ENCODE measurements around the gene ABCG8. TPM values are rescaled to one million over a fixed set of nuclear protein-coding genes. Genes with fewer than 3 reads are reported as not detected.

ABCG8 gene
- polyA plus RNA-seq, 1 donor (not counting 4 experiments of a cell fraction or from before 2014, with no cell fraction given) = not detected

GRCh38 chr2:43794956-43795355 lies 43.8 kb upstream of the ABCG8 start:
- H3K4me3 ChIP-seq (ENCODE audit: control insufficient read depth in 2 of 3, extremely low read depth in 1 of 3, insufficient read depth in 2 of 3, low read depth in 1 of 3, low read length in 3 of 3) = no peak overlapping the region
- no peaks in the 10 kb centered on the region for H3K9me1 ChIP-seq (ENCODE audit: control insufficient read depth, extremely low read depth, insufficient read depth, low read length)
- no peaks in the 10 kb centered on the region for H3K9me3 ChIP-seq (ENCODE audit: control insufficient read depth, low read depth, low read length)
- TF ChIP-seq, protein P1, sequence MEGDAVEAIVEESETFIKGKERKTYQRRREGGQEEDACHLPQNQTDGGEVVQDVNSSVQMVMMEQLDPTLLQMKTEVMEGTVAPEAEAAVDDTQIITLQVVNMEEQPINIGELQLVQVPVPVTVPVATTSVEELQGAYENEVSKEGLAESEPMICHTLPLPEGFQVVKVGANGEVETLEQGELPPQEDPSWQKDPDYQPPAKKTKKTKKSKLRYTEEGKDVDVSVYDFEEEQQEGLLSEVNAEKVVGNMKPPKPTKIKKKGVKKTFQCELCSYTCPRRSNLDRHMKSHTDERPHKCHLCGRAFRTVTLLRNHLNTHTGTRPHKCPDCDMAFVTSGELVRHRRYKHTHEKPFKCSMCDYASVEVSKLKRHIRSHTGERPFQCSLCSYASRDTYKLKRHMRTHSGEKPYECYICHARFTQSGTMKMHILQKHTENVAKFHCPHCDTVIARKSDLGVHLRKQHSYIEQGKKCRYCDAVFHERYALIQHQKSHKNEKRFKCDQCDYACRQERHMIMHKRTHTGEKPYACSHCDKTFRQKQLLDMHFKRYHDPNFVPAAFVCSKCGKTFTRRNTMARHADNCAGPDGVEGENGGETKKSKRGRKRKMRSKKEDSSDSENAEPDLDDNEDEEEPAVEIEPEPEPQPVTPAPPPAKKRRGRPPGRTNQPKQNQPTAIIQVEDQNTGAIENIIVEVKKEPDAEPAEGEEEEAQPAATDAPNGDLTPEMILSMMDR (optimal IDR thresholded peaks at IDR 0.05 in 1 of 3, IDR thresholded peaks at IDR 0.05 in 1 of 3, conservative IDR thresholded peaks at IDR 0.05 in 1 of 3; ENCODE audit: extremely low read depth in 1 of 3, insufficient read depth in 2 of 3, low read length in 3 of 3) = no peak
- TF ChIP-seq EZH2 (IDR thresholded peaks at IDR 0.05; ENCODE audit: low read length) = no peak
- no peak overlapping the region for H3K27ac ChIP-seq (ENCODE audit: control insufficient read depth, insufficient read depth, low read length)
- H4K20me1 ChIP-seq (ENCODE audit: control insufficient read depth, extremely low read depth, insufficient read depth, low read length) = no peaks in the 10 kb centered on the region
- H3K9ac ChIP-seq (ENCODE audit: control insufficient read depth, extremely low read depth, insufficient read depth, low read length) = no peak overlapping the region
- no peaks in the 10 kb centered on the region for H3K27me3 ChIP-seq (ENCODE audit: control insufficient read depth, extremely low read depth, insufficient read depth, low read length)
- no peak overlapping the region for H3K4me2 ChIP-seq (ENCODE audit: control insufficient read depth, extremely low read depth, insufficient read depth, low read depth, low read length)
- no peaks in the 10 kb centered on the region for H3K79me2 ChIP-seq (ENCODE audit: control insufficient read depth, insufficient read depth, low read length)
- H2AFZ ChIP-seq (ENCODE audit: control insufficient read depth, low read length) = no peak overlapping the region
- DNase-seq (ENCODE audit: low read depth, low spot score) (no peak), FAIRE-seq (no peak)
- H3K4me1 ChIP-seq (ENCODE audit: control insufficient read depth, extremely low read depth, insufficient read depth, low read length) = no peaks in the 10 kb centered on the region
- peaks cover 0 to 9% of the 10 kb centered on the region in 2 experiments for H3K36me3 ChIP-seq (ENCODE audit: control insufficient read depth in 2 of 2, extremely low read depth in 1 of 2, insufficient read depth in 2 of 2, low read length in 2 of 2)
- dilution Hi-C loops (cut with MboI; ENCODE audit: extremely low pct_ligation_motif_present, low sequenced_read_pairs) = no loop called here

GRCh38 chr2:43796206-43796605 lies 42.6 kb upstream of the ABCG8 start:
- no peaks in the 10 kb centered on the region for H3K79me2 ChIP-seq (ENCODE audit: control insufficient read depth, insufficient read depth, low read length)
- H3K9me3 ChIP-seq (ENCODE audit: control insufficient read depth, low read depth, low read length) = no peaks in the 10 kb centered on the region
- peaks cover 0 to 7% of the 10 kb centered on the region in 2 experiments for H3K36me3 ChIP-seq (ENCODE audit: control insufficient read depth in 2 of 2, extremely low read depth in 1 of 2, insufficient read depth in 2 of 2, low read length in 2 of 2)
- H3K4me1 ChIP-seq (ENCODE audit: control insufficient read depth, extremely low read depth, insufficient read depth, low read length) = no peaks in the 10 kb centered on the region
- DNase-seq (ENCODE audit: low read depth, low spot score) (no peak), FAIRE-seq (no peak)
- no peak overlapping the region for H3K4me2 ChIP-seq (ENCODE audit: control insufficient read depth, extremely low read depth, insufficient read depth, low read depth, low read length)
- H2AFZ ChIP-seq (ENCODE audit: control insufficient read depth, low read length) = no peak overlapping the region
- H3K9me1 ChIP-seq (ENCODE audit: control insufficient read depth, extremely low read depth, insufficient read depth, low read length) = no peaks in the 10 kb centered on the region
- no peaks in the 10 kb centered on the region for H3K27me3 ChIP-seq (ENCODE audit: control insufficient read depth, extremely low read depth, insufficient read depth, low read length)
- H3K27ac ChIP-seq (ENCODE audit: control insufficient read depth, insufficient read depth, low read length) = no peak overlapping the region
- H3K4me3 ChIP-seq (ENCODE audit: control insufficient read depth in 2 of 3, extremely low read depth in 1 of 3, insufficient read depth in 2 of 3, low read depth in 1 of 3, low read length in 3 of 3) = no peak overlapping the region
- TF ChIP-seq EZH2 (IDR thresholded peaks at IDR 0.05; ENCODE audit: low read length) = no peak
- TF ChIP-seq, protein P1 (optimal IDR thresholded peaks at IDR 0.05 in 1 of 3, IDR thresholded peaks at IDR 0.05 in 1 of 3, conservative IDR thresholded peaks at IDR 0.05 in 1 of 3; ENCODE audit: extremely low read depth in 1 of 3, insufficient read depth in 2 of 3, low read length in 3 of 3) = no peak
- no peaks in the 10 kb centered on the region for H4K20me1 ChIP-seq (ENCODE audit: control insufficient read depth, extremely low read depth, insufficient read depth, low read length)
- H3K9ac ChIP-seq (ENCODE audit: control insufficient read depth, extremely low read depth, insufficient read depth, low read length) = no peak overlapping the region
- dilution Hi-C loops (cut with MboI; ENCODE audit: extremely low pct_ligation_motif_present, low sequenced_read_pairs) = no loop called here
